Measurements from ENCODE around the gene AFF2. TPM values are rescaled to one million over a fixed set of nuclear protein-coding genes. Genes with fewer than 3 reads are reported as not detected.

AFF2 gene
- total RNA-seq, 1 experiment from 2014 or later, result 0.05 TPM

DNA sequence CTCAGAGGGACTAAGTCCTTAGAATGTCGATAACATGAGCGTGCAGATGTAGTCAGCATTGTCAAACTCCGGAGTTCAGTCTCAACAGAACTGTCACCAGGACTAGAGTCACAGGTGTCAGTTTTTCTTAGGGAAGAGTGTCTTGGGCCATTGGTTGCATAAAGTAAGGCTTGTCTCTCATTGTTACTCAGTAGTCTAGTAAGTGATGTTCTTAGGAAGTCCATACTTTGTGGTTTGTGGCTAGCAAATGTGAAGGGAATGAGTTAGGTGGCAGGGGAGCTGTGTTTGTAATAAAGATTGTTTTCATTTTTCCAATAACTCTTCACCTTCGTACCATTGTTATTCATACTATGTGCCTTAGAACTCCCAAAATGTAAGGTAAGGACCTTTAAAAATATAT lies 119.6 kb downstream of the AFF2 start:
- TF ChIP-seq JUND (IDR thresholded peaks at IDR 0.05), result no peak
- TF ChIP-seq EZH2phosphoT487 (IDR thresholded peaks at IDR 0.05; ENCODE audit: borderline replicate concordance), result no peak
- TF ChIP-seq TCF7L2 (IDR thresholded peaks at IDR 0.05; ENCODE audit: borderline replicate concordance, extremely low read depth, insufficient read depth, insufficient read length), result no peak
- no peak for TF ChIP-seq EZH2 (IDR thresholded peaks at IDR 0.05)
- TF ChIP-seq POLR2A (IDR thresholded peaks at IDR 0.05; ENCODE audit: borderline replicate concordance, extremely low read depth, insufficient read depth, insufficient read length), result no peak
- Histone ChIP-seq H3K27me3 (ENCODE audit: insufficient read depth, low read length) (no peaks in the 10 kb centered on the region), H4K20me1 (ENCODE audit: insufficient read depth) (no peaks in the 10 kb centered on the region), H3K36me3 (ENCODE audit: control insufficient read depth in 1 of 2, insufficient read depth in 2 of 2, low read length in 2 of 2) (no peaks in the 10 kb centered on the region), H3K9me2 (ENCODE audit: insufficient read depth) (no peaks in the 10 kb centered on the region), H3K27ac (ENCODE audit: low read depth, low read length) (no peak overlapping the region), H3K4me1 (ENCODE audit: control insufficient read depth in 1 of 2, insufficient read depth in 2 of 2, low read length in 2 of 2) (no peaks in the 10 kb centered on the region), H3K9ac (ENCODE audit: low read length) (no peak overlapping the region), H2AFZ (ENCODE audit: low read depth, low read length, poor library complexity, severe bottlenecking) (no peak overlapping the region), H3K79me2 (ENCODE audit: insufficient read depth, low read length) (no peaks in the 10 kb centered on the region), H3K9me3 (ENCODE audit: control insufficient read depth in 1 of 2, insufficient read depth in 1 of 2, low read depth in 1 of 2, low read length in 2 of 2) (no peaks in the 10 kb centered on the region), H3K4me2 (ENCODE audit: low read length) (no peak overlapping the region), H3K4me3 (replicated peaks in 1 of 2; ENCODE audit: low read depth in 1 of 2, low read length in 2 of 2) (no peak overlapping the region)
- ChIA-PET POLR2A (no interaction called here), RAD21 (ENCODE audit: low non-redundant PET in 1 of 2, low total read pairs in 2 of 2, uncharacterized antibody in 2 of 2, unreplicated experiment in 2 of 2) (no interaction called here), CTCF (no interaction called here)
- no TSS peak for BruUV-seq (replicated peaks)
- DNase-seq (ENCODE audit: low read depth, low spot score) (no peak), ATAC-seq (no peak)
- intact Hi-C loops (cut with micrococcal nuclease), result no loop called here

DNA sequence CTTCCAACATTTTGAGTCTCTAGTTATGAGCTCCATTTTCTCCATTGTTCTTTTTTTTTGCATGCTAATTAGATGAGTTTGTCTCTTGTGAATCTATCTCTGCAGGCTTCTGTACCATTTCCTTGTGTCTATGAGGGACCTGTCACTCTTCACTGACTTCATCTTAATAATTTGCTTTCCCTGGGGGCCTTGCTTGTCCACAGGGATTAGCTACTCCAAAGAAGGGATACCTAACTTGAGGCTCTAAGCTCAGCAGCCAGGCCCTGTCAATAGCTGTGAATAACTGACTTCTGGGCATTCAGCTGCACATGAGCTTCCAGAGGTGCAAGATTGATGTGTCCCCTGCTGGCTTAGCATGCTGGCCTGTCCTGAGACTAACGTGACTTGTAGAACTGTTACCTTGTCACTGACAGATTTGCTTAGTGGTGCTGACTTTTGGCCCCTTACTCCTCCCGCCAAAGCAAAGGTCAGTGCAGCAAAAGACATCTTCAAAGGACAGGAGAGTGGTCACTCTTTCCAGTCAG lies 124.6 kb downstream of the AFF2 start:
- Histone ChIP-seq H4K20me1 (ENCODE audit: insufficient read depth) (no peaks in the 10 kb centered on the region), H3K4me1 (ENCODE audit: control insufficient read depth in 1 of 2, insufficient read depth in 2 of 2, low read length in 2 of 2) (no peaks in the 10 kb centered on the region), H3K9ac (ENCODE audit: low read length) (no peak overlapping the region), H2AFZ (ENCODE audit: low read depth, low read length, poor library complexity, severe bottlenecking) (no peak overlapping the region), H3K36me3 (ENCODE audit: control insufficient read depth in 1 of 2, insufficient read depth in 2 of 2, low read length in 2 of 2) (no peaks in the 10 kb centered on the region), H3K79me2 (ENCODE audit: insufficient read depth, low read length) (no peaks in the 10 kb centered on the region), H3K27ac (ENCODE audit: low read depth, low read length) (no peak overlapping the region), H3K9me3 (ENCODE audit: control insufficient read depth in 1 of 2, insufficient read depth in 1 of 2, low read depth in 1 of 2, low read length in 2 of 2) (no peaks in the 10 kb centered on the region), H3K9me2 (ENCODE audit: insufficient read depth) (no peaks in the 10 kb centered on the region), H3K27me3 (ENCODE audit: insufficient read depth, low read length) (no peaks in the 10 kb centered on the region), H3K4me2 (ENCODE audit: low read length) (no peak overlapping the region), H3K4me3 (replicated peaks in 1 of 2; ENCODE audit: low read depth in 1 of 2, low read length in 2 of 2) (no peak overlapping the region)
- BruUV-seq (replicated peaks), result no TSS peak
- POLR2A ChIA-PET, result no interaction called here
- intact Hi-C loops (cut with micrococcal nuclease), result no loop called here
- DNase-seq (ENCODE audit: low read depth, low spot score), result no peak
- RAD21 ChIA-PET (ENCODE audit: low non-redundant PET in 1 of 2, low total read pairs in 2 of 2, uncharacterized antibody in 2 of 2, unreplicated experiment in 2 of 2), result no interaction called here
- no peak for ATAC-seq
- CTCF ChIA-PET, result no interaction called here
- no peak for TF ChIP-seq EGR1 (IDR thresholded peaks at IDR 0.05; ENCODE audit: low read depth)
- TF ChIP-seq, protein P1, sequence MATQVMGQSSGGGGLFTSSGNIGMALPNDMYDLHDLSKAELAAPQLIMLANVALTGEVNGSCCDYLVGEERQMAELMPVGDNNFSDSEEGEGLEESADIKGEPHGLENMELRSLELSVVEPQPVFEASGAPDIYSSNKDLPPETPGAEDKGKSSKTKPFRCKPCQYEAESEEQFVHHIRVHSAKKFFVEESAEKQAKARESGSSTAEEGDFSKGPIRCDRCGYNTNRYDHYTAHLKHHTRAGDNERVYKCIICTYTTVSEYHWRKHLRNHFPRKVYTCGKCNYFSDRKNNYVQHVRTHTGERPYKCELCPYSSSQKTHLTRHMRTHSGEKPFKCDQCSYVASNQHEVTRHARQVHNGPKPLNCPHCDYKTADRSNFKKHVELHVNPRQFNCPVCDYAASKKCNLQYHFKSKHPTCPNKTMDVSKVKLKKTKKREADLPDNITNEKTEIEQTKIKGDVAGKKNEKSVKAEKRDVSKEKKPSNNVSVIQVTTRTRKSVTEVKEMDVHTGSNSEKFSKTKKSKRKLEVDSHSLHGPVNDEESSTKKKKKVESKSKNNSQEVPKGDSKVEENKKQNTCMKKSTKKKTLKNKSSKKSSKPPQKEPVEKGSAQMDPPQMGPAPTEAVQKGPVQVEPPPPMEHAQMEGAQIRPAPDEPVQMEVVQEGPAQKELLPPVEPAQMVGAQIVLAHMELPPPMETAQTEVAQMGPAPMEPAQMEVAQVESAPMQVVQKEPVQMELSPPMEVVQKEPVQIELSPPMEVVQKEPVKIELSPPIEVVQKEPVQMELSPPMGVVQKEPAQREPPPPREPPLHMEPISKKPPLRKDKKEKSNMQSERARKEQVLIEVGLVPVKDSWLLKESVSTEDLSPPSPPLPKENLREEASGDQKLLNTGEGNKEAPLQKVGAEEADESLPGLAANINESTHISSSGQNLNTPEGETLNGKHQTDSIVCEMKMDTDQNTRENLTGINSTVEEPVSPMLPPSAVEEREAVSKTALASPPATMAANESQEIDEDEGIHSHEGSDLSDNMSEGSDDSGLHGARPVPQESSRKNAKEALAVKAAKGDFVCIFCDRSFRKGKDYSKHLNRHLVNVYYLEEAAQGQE (IDR thresholded peaks at IDR 0.05; ENCODE audit: low read depth), result no peak
- TF ChIP-seq ZFX (IDR thresholded peaks at IDR 0.05), result no peak
- no peak for TF ChIP-seq MAX (IDR thresholded peaks at IDR 0.05)
- no peak for TF ChIP-seq CBX3 (IDR thresholded peaks at IDR 0.05; ENCODE audit: low read depth)
- TF ChIP-seq SIN3A (IDR thresholded peaks at IDR 0.05; ENCODE audit: low read depth), result no peak
- no peak for TF ChIP-seq ELF1 (IDR thresholded peaks at IDR 0.05; ENCODE audit: borderline replicate concordance, low read depth)
- no peak for TF ChIP-seq SP1 (IDR thresholded peaks at IDR 0.05; ENCODE audit: low read depth)
- no peak for TF ChIP-seq ZNF274 (IDR thresholded peaks at IDR 0.05; ENCODE audit: low read depth, low read length)
- no peak for TF ChIP-seq YY1 (IDR thresholded peaks at IDR 0.05; ENCODE audit: extremely low read depth, insufficient replicate concordance, low read depth, low read length)
- TF ChIP-seq CTCF (IDR thresholded peaks at IDR 0.05 in 2 of 3, conservative IDR thresholded peaks at IDR 0.05 in 1 of 3; ENCODE audit: borderline replicate concordance in 1 of 3, insufficient read depth in 1 of 3, low read depth in 2 of 3, low read length in 2 of 3), result no peak

Data from HCT116 (cell line).